ENCODE results near the gene TEC. TPM values are rescaled to one million over a fixed set of nuclear protein-coding genes. Genes with fewer than 3 reads are reported as not detected.

TEC gene
- total and polyA plus RNA-seq, 2 experiments from 2014 or later, result not detected

DNA sequence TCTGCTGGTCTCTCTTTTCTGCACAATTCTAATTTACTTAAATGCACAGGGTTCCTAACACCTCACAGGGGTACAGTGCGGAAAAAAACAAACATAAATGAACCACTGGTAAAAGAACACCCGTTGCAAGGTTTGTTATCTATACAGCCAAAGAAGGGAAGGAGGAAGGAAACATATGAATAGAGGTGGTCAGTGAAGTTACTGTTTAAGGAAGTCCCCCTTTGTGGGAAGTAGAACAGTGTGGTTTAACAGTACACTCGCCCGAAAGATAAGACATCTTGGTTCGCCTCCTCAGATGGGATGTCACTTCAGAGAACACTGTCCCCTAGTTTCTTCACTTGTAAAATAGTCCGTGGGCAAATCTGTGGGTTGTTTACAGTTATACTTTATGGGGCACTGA, 57.5 kb downstream of the TEC start:
- H2AFZ ChIP-seq, result no peak overlapping the region
- H3K27ac ChIP-seq, result no peak overlapping the region
- in situ Hi-C loops (cut with MboI), result no loop called here

DNA sequence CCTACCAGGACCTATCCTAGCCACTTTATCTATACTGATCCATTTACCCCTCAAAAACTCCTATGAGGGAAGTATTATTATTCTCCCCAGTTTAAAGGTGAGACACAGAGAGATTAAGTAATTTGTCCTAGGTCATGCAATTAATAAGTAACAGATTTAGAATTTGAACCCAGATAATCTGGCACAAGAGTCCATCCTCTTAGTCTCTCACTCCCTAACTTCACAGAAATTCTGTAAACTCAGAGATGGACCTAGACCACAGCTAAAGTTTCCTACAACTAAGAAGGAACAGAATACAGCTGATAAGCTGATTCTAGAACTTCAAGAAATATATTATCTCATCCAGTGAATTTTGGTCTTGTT, 58.7 kb downstream of the TEC start:
- no peaks in the 10 kb centered on the region for H3K9me3 ChIP-seq (ENCODE audit: low read depth)
- no peak overlapping the region for H3K4me3 ChIP-seq
- no peak overlapping the region for H3K9ac ChIP-seq
- H3K4me1 ChIP-seq (ENCODE audit: insufficient read depth), result no peaks in the 10 kb centered on the region
- DNase-seq, result no peak
- no peak overlapping the region for H3K27ac ChIP-seq
- no peaks in the 10 kb centered on the region for H4K20me1 ChIP-seq (ENCODE audit: insufficient read depth)
- no peaks in the 10 kb centered on the region for H3K36me3 ChIP-seq (ENCODE audit: low read depth)
- TF ChIP-seq EZH2 (IDR thresholded peaks at IDR 0.05; ENCODE audit: insufficient read depth, poor library complexity, severe bottlenecking) (no peak), EZH2phosphoT487 (IDR thresholded peaks at IDR 0.05; ENCODE audit: insufficient read depth, low read depth) (no peak)
- H3F3A ChIP-seq (ENCODE audit: insufficient read depth), result no peaks in the 10 kb centered on the region
- H3K79me2 ChIP-seq (ENCODE audit: insufficient read depth), result no peaks in the 10 kb centered on the region
- no peak overlapping the region for H2AFZ ChIP-seq
- H3K9me2 ChIP-seq (ENCODE audit: insufficient read depth), result no peaks in the 10 kb centered on the region
- peaks cover 7% of the 10 kb centered on the region; the same call in 1 of the 2 replicates for H3K27me3 ChIP-seq (replicated peaks; ENCODE audit: insufficient read depth)
- H3K4me2 ChIP-seq (ENCODE audit: unreplicated experiment), result no peak overlapping the region
- in situ Hi-C loops (cut with MboI), result no loop called here

More for the DNA sequence above, 57.5 kb downstream of the TEC start:
- Histone ChIP-seq H3K4me1 (ENCODE audit: insufficient read depth) (no peaks in the 10 kb centered on the region), H3K9ac (no peak overlapping the region), H3K9me2 (ENCODE audit: insufficient read depth) (no peaks in the 10 kb centered on the region), H3K4me3 (no peak overlapping the region), H3F3A (ENCODE audit: insufficient read depth) (no peaks in the 10 kb centered on the region), H3K27me3 (replicated peaks; ENCODE audit: insufficient read depth) (peaks cover 5% of the 10 kb centered on the region; the same call in 1 of the 2 replicates), H3K79me2 (ENCODE audit: insufficient read depth) (no peaks in the 10 kb centered on the region), H3K9me3 (ENCODE audit: low read depth) (no peaks in the 10 kb centered on the region), H4K20me1 (ENCODE audit: insufficient read depth) (no peaks in the 10 kb centered on the region), H3K36me3 (ENCODE audit: low read depth) (no peaks in the 10 kb centered on the region), H3K4me2 (ENCODE audit: unreplicated experiment) (no peak overlapping the region)
- WGBS, 2 experiments (ENCODE audit: low coverage in 1 of 2, low lambda C conversion rate in 2 of 2, missing lambda C conversion rate in 2 of 2), result 68 to 69% methylated on average over 6 of the region's 6 CpGs
- DNase-seq, result no peak
- TF ChIP-seq EZH2phosphoT487 (IDR thresholded peaks at IDR 0.05; ENCODE audit: insufficient read depth, low read depth), result no peak

DNA sequence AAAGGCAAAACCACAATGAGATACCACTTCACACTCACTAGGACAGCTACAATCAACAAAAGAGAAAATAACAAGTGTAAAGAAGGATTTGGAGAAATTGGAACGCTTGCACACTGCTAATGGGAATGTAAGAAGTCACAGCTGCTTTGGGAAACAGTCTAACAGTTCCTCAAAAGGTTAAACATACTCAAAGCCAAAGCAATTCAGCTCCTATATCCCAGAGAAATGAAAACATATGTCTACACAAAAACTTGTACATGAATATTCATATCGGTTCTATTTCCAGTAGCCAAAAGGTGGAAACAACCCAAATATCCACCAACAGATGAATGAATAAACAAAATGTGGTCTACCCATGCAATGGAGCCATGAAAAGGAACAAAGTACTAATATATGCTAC, 64.0 kb downstream of the TEC start:
- Histone ChIP-seq H3K27me3 (replicated peaks; ENCODE audit: insufficient read depth) (peaks cover 17% of the 10 kb centered on the region; the same call in 1 of the 2 replicates), H3K9me3 (ENCODE audit: low read depth) (no peaks in the 10 kb centered on the region), H3K36me3 (ENCODE audit: low read depth) (no peaks in the 10 kb centered on the region), H3K27ac (no peak overlapping the region), H3K4me1 (ENCODE audit: insufficient read depth) (no peaks in the 10 kb centered on the region), H3K79me2 (ENCODE audit: insufficient read depth) (no peaks in the 10 kb centered on the region), H3K9me2 (ENCODE audit: insufficient read depth) (no peaks in the 10 kb centered on the region), H3K4me3 (no peak overlapping the region), H3K9ac (no peak overlapping the region), H3F3A (ENCODE audit: insufficient read depth) (no peaks in the 10 kb centered on the region), H2AFZ (no peak overlapping the region), H4K20me1 (ENCODE audit: insufficient read depth) (no peaks in the 10 kb centered on the region), H3K4me2 (ENCODE audit: unreplicated experiment) (no peak overlapping the region)
- TF ChIP-seq EZH2 (IDR thresholded peaks at IDR 0.05; ENCODE audit: insufficient read depth, poor library complexity, severe bottlenecking) (no peak), EZH2phosphoT487 (IDR thresholded peaks at IDR 0.05; ENCODE audit: insufficient read depth, low read depth) (no peak)
- WGBS, 2 experiments (ENCODE audit: low coverage in 1 of 2, low lambda C conversion rate in 2 of 2, missing lambda C conversion rate in 2 of 2), result 37 to 42% methylated on average over 2 of the region's 2 CpGs
- DNase-seq, result no peak
- in situ Hi-C loops (cut with MboI), result no loop called here

DNA sequence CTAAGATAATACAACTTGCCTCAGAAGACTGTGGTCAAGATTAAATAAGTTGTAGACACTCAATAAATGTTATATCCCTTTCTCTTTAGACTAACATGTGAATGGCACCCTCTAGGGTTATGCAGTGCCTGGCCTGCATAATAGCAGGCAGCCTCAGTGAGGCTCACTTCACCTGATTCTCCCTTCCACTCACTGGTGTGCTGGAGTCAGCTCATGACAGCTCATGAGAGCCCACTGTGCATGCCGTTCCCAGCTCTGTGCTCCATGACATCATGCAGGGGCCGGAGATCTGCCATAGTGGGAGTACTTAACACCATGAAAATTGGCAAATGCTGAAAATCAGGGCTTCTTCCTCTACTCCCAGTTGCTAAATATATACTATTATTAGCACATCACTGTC, 64.5 kb downstream of the TEC start:
- Histone ChIP-seq H3K4me3 (no peak overlapping the region), H3K36me3 (ENCODE audit: low read depth) (no peaks in the 10 kb centered on the region), H3K4me2 (ENCODE audit: unreplicated experiment) (no peak overlapping the region), H3K9ac (no peak overlapping the region), H3K27ac (no peak overlapping the region), H3K27me3 (replicated peaks; ENCODE audit: insufficient read depth) (peaks cover 17% of the 10 kb centered on the region; the same call in 1 of the 2 replicates), H4K20me1 (ENCODE audit: insufficient read depth) (no peaks in the 10 kb centered on the region), H3K9me2 (ENCODE audit: insufficient read depth) (no peaks in the 10 kb centered on the region), H3F3A (ENCODE audit: insufficient read depth) (no peaks in the 10 kb centered on the region), H3K4me1 (ENCODE audit: insufficient read depth) (no peaks in the 10 kb centered on the region), H3K79me2 (ENCODE audit: insufficient read depth) (no peaks in the 10 kb centered on the region), H2AFZ (no peak overlapping the region), H3K9me3 (ENCODE audit: low read depth) (no peaks in the 10 kb centered on the region)
- no peak for DNase-seq
- 21 to 29% methylated on average over 2 of the region's 2 CpGs for WGBS, 2 experiments (ENCODE audit: low coverage in 1 of 2, low lambda C conversion rate in 2 of 2, missing lambda C conversion rate in 2 of 2)
- in situ Hi-C loops (cut with MboI), result no loop called here
- TF ChIP-seq EZH2phosphoT487 (IDR thresholded peaks at IDR 0.05; ENCODE audit: insufficient read depth, low read depth), result no peak
- no peak for TF ChIP-seq EZH2 (IDR thresholded peaks at IDR 0.05; ENCODE audit: insufficient read depth, poor library complexity, severe bottlenecking)

DNA sequence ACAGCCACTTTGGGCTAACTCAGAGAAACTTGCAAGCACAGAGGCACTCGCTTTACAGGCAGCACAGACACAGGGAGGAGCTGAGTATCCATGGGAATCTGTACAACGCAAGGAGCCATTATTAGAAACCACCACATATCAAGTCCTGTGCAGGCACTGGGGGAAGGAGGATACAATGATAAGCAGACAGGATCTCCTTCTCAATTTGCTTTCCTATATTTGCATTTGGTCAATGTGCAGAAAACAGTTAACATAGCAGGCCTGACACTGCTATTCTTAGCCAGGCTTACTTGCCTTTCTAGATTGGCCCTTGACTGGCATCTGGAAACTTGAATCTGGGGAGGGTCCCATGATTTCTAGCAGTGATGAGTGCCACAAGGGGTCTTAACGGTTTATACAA, 65.8 kb downstream of the TEC start:
- no peaks in the 10 kb centered on the region for H3K79me2 ChIP-seq (ENCODE audit: insufficient read depth)
- no peak overlapping the region for H2AFZ ChIP-seq
- no peak for DNase-seq
- 44 to 48% methylated on average over 3 of the region's 3 CpGs for WGBS, 2 experiments (ENCODE audit: low coverage in 1 of 2, low lambda C conversion rate in 2 of 2, missing lambda C conversion rate in 2 of 2)
- H3K36me3 ChIP-seq (ENCODE audit: low read depth), result no peaks in the 10 kb centered on the region
- H3K4me1 ChIP-seq (ENCODE audit: insufficient read depth), result no peaks in the 10 kb centered on the region
- no peaks in the 10 kb centered on the region for H3K9me2 ChIP-seq (ENCODE audit: insufficient read depth)
- no peak overlapping the region for H3K4me2 ChIP-seq (ENCODE audit: unreplicated experiment)
- H3K27ac ChIP-seq, result no peak overlapping the region
- in situ Hi-C loops (cut with MboI), result no loop called here
- peaks cover 17% of the 10 kb centered on the region; the same call in 1 of the 2 replicates for H3K27me3 ChIP-seq (replicated peaks; ENCODE audit: insufficient read depth)
- no peak overlapping the region for H3K4me3 ChIP-seq
- H3F3A ChIP-seq (ENCODE audit: insufficient read depth), result no peaks in the 10 kb centered on the region
- no peaks in the 10 kb centered on the region for H3K9me3 ChIP-seq (ENCODE audit: low read depth)
- H3K9ac ChIP-seq, result no peak overlapping the region
- no peaks in the 10 kb centered on the region for H4K20me1 ChIP-seq (ENCODE audit: insufficient read depth)
- TF ChIP-seq EZH2phosphoT487 (IDR thresholded peaks at IDR 0.05; ENCODE audit: insufficient read depth, low read depth) (no peak), EZH2 (IDR thresholded peaks at IDR 0.05; ENCODE audit: insufficient read depth, poor library complexity, severe bottlenecking) (no peak)
